Stimulated activated naive CD8-positive, alpha-beta T cell treated with anti-CD3 and anti-CD28 coated beads, Interleukin-15, Interleukin-2, amounts not matched to agents 100 ng/mL and 50 ng/mL, for 24 hours (primary cell): ENCODE measurements around the gene GZMM.

Experiments
- H3K27ac Mint-ChIP-seq: one replicate; pipeline ENCODE4 v1.8.0; 2021; ENCODE audit warnings: mild to moderate bottlenecking, mixed read lengths
- H3K27me3 Mint-ChIP-seq: one replicate; pipeline ENCODE4 v1.8.0; 2021; ENCODE audit warnings: mixed read lengths
- H3K36me3 Mint-ChIP-seq: one replicate; pipeline ENCODE4 v1.8.0; 2021; ENCODE audit warnings: low read depth, mixed read lengths
- H3K4me1 Mint-ChIP-seq: one replicate; pipeline ENCODE4 v1.8.0; 2021; ENCODE audit warnings: low read depth, mixed read lengths
- H3K4me3 Mint-ChIP-seq: one replicate; pipeline ENCODE4 v1.8.0; 2021; ENCODE audit warnings: mild to moderate bottlenecking, mixed read lengths
- H3K9me3 Mint-ChIP-seq: one replicate; pipeline ENCODE4 v1.8.0; 2021; ENCODE audit warnings: mixed read lengths

The GZMM gene

GRCh38 chr19:538641-539428 is 5.0 kb upstream of the GZMM start:
- Mint-ChIP-seq H3K27ac (no peak overlapping the region), H3K27me3 (no peaks in the 10 kb centered on the region), H3K36me3 (peaks cover 7% of the 10 kb centered on the region), H3K4me1 (peaks cover 15% of the 10 kb centered on the region), H3K4me3 (no peak overlapping the region), H3K9me3 (no peaks in the 10 kb centered on the region)

GRCh38 chr19:539429-540030 is 4.3 kb upstream of the GZMM start:
- Mint-ChIP-seq H3K27me3 (no peaks in the 10 kb centered on the region), H3K9me3 (no peaks in the 10 kb centered on the region), H3K4me1 (peaks cover 15% of the 10 kb centered on the region), H3K4me3 (no peak overlapping the region), H3K27ac (no peak overlapping the region), H3K36me3 (peaks cover 7% of the 10 kb centered on the region)

GRCh38 chr19:540867-541637 is 2.8 kb upstream of the GZMM start:
- Mint-ChIP-seq H3K27me3 (no peaks in the 10 kb centered on the region), H3K9me3 (no peaks in the 10 kb centered on the region), H3K36me3 (peaks cover 7% of the 10 kb centered on the region), H3K27ac (no peak overlapping the region), H3K4me1 (peaks cover 18% of the 10 kb centered on the region), H3K4me3 (no peak overlapping the region)

- Mint-ChIP-seq H3K27me3 (no peaks in the 10 kb centered on the region), H3K4me1 (peaks cover 18% of the 10 kb centered on the region), H3K4me3 (no peak overlapping the region), H3K27ac (no peak overlapping the region), H3K9me3 (no peaks in the 10 kb centered on the region), H3K36me3 (peaks cover 7% of the 10 kb centered on the region)
These were observed 2.2 kb upstream of the GZMM start for GRCh38 chr19:541699-542098.

GRCh38 chr19:542173-542866 is 1.5 kb upstream of the GZMM start:
- Mint-ChIP-seq H3K36me3 (peaks cover 7% of the 10 kb centered on the region), H3K4me1 (peaks cover 18% of the 10 kb centered on the region), H3K27me3 (no peaks in the 10 kb centered on the region), H3K27ac (no peak overlapping the region), H3K4me3 (no peak overlapping the region), H3K9me3 (no peaks in the 10 kb centered on the region)

GRCh38 chr19:547117-547516 is 3.3 kb downstream of the GZMM start:
- Mint-ChIP-seq H3K36me3 (no peaks in the 10 kb centered on the region), H3K9me3 (no peaks in the 10 kb centered on the region), H3K27ac (no peak overlapping the region), H3K4me1 (peaks cover 18% of the 10 kb centered on the region), H3K27me3 (no peaks in the 10 kb centered on the region), H3K4me3 (no peak overlapping the region)

GRCh38 chr19:547836-548720 is 4.2 kb downstream of the GZMM start:
- H3K9me3 Mint-ChIP-seq: no peaks in the 10 kb centered on the region
- peaks cover 18% of the 10 kb centered on the region for H3K4me1 Mint-ChIP-seq
- H3K27me3 Mint-ChIP-seq: no peaks in the 10 kb centered on the region
- H3K4me3 Mint-ChIP-seq: no peak overlapping the region
- H3K27ac Mint-ChIP-seq: no peak overlapping the region
- no peaks in the 10 kb centered on the region for H3K36me3 Mint-ChIP-seq

GRCh38 chr19:548886-549830 is 5.3 kb downstream of the GZMM start:
- H3K9me3 Mint-ChIP-seq: no peaks in the 10 kb centered on the region
- no peaks in the 10 kb centered on the region for H3K27me3 Mint-ChIP-seq
- no peaks in the 10 kb centered on the region for H3K36me3 Mint-ChIP-seq
- no peak overlapping the region for H3K27ac Mint-ChIP-seq
- H3K4me3 Mint-ChIP-seq: no peak overlapping the region
- H3K4me1 Mint-ChIP-seq: peaks cover 9% of the 10 kb centered on the region

- H3K27me3 Mint-ChIP-seq: no peaks in the 10 kb centered on the region
- H3K36me3 Mint-ChIP-seq: no peaks in the 10 kb centered on the region
- H3K9me3 Mint-ChIP-seq: no peaks in the 10 kb centered on the region
- H3K4me1 Mint-ChIP-seq: no peaks in the 10 kb centered on the region
- no peak overlapping the region for H3K27ac Mint-ChIP-seq
- H3K4me3 Mint-ChIP-seq: no peak overlapping the region
These were observed 11.0 kb downstream of the GZMM start for GRCh38 chr19:554817-555216.

- H3K36me3 Mint-ChIP-seq: no peaks in the 10 kb centered on the region
These were observed 11.6 kb downstream of the GZMM start for GRCh38 chr19:555474-555808.

GRCh38 chr19:556611-557382 is 12.9 kb downstream of the GZMM start:
- H3K9me3 Mint-ChIP-seq: no peaks in the 10 kb centered on the region
- H3K27ac Mint-ChIP-seq: no peak overlapping the region
- H3K4me1 Mint-ChIP-seq: no peaks in the 10 kb centered on the region
- no peaks in the 10 kb centered on the region for H3K27me3 Mint-ChIP-seq
- no peak overlapping the region for H3K4me3 Mint-ChIP-seq
- no peaks in the 10 kb centered on the region for H3K36me3 Mint-ChIP-seq

More at GRCh38 chr19:555474-555808, 11.6 kb downstream of the GZMM start:
- Mint-ChIP-seq H3K27ac (no peak overlapping the region), H3K4me3 (no peak overlapping the region), H3K9me3 (no peaks in the 10 kb centered on the region), H3K27me3 (no peaks in the 10 kb centered on the region), H3K4me1 (no peaks in the 10 kb centered on the region)

GRCh38 chr19:558770-559439 is 15.1 kb downstream of the GZMM start:
- Mint-ChIP-seq H3K4me1 (no peaks in the 10 kb centered on the region), H3K9me3 (no peaks in the 10 kb centered on the region), H3K36me3 (no peaks in the 10 kb centered on the region), H3K4me3 (no peak overlapping the region), H3K27ac (no peak overlapping the region), H3K27me3 (no peaks in the 10 kb centered on the region)
